Stimulated activated memory B cell treated with anti-CD40 and anti-IgM and Interleukin-4, amounts not matched to agents 10 μg/mL and 1 μg/mL and 100 μg/mL, for 72 hours (primary cell): ENCODE data around the gene ENO1.
"Not testable (repeated sequence)": the region's sequence is repeated elsewhere in the genome, so short reads cannot be mapped to it uniquely, and the experiment has no call there.

Experiments used
- ATAC-seq: fragments of 150-1000 bp; cut with Tn5 transposase; 2 replicates; pipeline ENCODE4 v1.10.0; 2021
- H3K27ac Mint-ChIP-seq: one replicate; pipeline ENCODE4 v1.8.0; 2022; ENCODE audit warnings: mild to moderate bottlenecking, mixed read lengths
- H3K27me3 Mint-ChIP-seq: one replicate; pipeline ENCODE4 v1.8.0; 2022; ENCODE audit warnings: mixed read lengths
- H3K36me3 Mint-ChIP-seq: one replicate; pipeline ENCODE4 v1.8.0; 2022; ENCODE audit warnings: mixed read lengths
- H3K4me1 Mint-ChIP-seq: one replicate; pipeline ENCODE4 v1.8.0; 2022; ENCODE audit warnings: mixed read lengths
- H3K4me3 Mint-ChIP-seq: one replicate; pipeline ENCODE4 v1.8.0; 2022; ENCODE audit warnings: mild to moderate bottlenecking, moderate library complexity, mixed read lengths
- H3K9me3 Mint-ChIP-seq: one replicate; pipeline ENCODE4 v1.8.0; 2022; ENCODE audit warnings: mixed read lengths

The ENO1 gene

DNA sequence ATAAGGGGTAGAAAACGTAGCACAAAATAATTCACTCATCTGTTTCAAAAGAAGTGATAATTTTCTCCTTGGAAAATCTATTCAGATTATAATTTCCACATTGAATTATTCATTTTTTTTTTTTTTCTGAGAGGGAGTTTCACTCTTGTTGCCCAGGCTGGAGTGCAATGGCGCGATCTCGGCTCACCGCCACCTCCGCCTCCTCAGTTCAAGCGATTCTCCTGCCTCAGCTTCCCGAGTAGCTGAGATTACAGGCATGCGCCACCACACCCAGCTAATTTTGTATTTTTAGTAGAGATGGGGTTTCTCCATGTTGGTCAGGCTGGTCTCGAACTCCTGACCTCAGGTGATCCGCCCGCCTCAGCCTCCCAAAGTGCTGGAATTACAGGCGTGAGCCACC, 59.7 kb downstream of the ENO1 start:
- H3K4me1 Mint-ChIP-seq: peaks cover 38% of the 10 kb centered on the region
- ATAC-seq, H3K36me3 Mint-ChIP-seq, H3K9me3 Mint-ChIP-seq, H3K27ac Mint-ChIP-seq: not testable (repeated sequence)
- H3K4me3 Mint-ChIP-seq: peak overlapping the region; percentile 96
- peaks cover 11% of the 10 kb centered on the region for H3K27me3 Mint-ChIP-seq

GRCh38 chr1:8818325-8818775, 60.1 kb downstream of the ENO1 start:
- H3K4me1 Mint-ChIP-seq: peaks cover 39% of the 10 kb centered on the region
- H3K9me3 Mint-ChIP-seq: no peaks in the 10 kb centered on the region
- H3K36me3 Mint-ChIP-seq: no peaks in the 10 kb centered on the region
- peak overlapping the region; percentile 96 for H3K27ac Mint-ChIP-seq
- ATAC-seq: no peak
- peaks cover 7% of the 10 kb centered on the region for H3K27me3 Mint-ChIP-seq
- H3K4me3 Mint-ChIP-seq: peak overlapping the region; percentile 96

DNA sequence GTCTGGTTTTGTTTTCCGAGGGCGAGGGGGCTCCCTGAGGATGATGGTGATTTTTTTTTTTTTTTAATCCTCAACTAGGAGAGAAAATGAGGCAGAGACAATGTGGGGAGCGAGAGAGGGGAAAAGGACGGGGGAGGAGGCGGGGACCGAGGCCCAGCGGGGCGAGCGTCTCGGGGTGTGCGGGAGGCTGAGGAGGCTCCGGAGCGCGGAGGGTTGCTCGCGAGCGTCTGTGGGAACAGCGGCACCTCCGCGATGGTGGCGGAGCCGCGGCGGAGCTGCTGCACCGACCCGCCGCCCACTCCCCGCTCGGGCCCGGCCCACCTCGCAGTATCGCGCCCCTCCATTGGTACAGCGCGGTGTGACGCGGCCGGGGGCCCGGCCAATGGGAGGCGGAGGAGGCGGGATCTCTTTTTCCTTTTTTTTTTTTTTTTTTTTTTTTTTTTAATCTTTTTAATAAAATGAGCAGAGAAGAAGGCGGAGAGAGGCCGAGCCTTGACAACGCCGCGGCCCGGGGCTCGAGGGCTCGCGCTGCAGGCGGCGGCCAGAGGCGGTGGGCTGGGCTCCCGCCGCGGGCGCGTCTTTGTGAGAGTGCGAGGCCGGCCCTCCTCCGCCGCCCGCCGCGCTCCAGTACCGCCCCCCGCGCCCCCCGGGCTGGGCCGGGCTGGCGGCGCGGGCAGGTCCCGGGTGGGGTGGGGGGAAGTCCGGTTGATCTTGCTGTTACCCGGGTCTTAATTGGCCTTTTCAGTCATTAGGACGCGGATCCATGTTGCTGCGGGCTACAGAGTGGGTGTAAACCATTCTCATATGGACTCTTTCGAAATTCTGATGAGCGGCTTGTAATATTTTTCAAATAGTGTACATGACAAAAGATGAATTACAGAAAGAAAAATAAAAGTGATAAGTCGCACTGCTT, 60.8 kb downstream of the ENO1 start, which contains the start of gene RERE:
Gene RERE (minus strand): TSS at position 229 of the 913 bp plus-strand sequence.
- H3K4me3 Mint-ChIP-seq: peak within 1 kb of the TSS; percentile 96
- peak; percentile 99 for ATAC-seq
- peaks cover under 1% of the 10 kb centered on the region for H3K27me3 Mint-ChIP-seq
- peaks cover 44% of the 10 kb centered on the region for H3K4me1 Mint-ChIP-seq
- peak within 1 kb of the TSS; percentile 96 for H3K27ac Mint-ChIP-seq
- no peaks in the 10 kb centered on the region for H3K9me3 Mint-ChIP-seq
- H3K36me3 Mint-ChIP-seq: no peaks in the 10 kb centered on the region

DNA sequence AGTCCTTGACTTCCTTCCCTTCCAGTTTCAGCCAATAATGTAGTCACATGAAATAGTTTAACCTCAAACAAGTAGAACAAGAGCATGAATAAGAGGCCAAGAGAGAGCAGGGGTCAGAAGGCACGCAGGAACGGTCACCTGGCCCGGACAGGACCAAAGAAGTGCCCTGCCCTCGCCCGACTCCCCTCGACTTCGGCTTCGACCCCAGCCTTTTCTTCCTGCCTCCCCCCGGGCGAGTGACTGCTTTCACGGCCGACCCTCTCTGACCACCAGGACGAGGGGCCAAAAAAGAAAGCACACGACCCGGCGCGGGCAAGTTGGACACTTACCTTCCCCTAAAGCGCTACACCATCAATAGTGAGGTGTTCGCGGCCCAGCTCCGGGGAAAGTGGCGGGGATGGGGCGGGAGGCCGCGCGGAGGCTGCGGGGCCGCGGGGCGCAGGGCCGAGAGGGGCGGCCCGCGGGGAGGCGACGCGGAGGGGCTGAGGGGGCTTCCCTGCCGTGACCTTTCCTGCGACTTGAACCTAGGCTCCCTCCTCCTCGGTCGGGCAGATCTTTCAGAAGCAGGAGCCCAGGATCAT, 61.6 kb downstream of the ENO1 start:
- H3K27ac Mint-ChIP-seq: peak overlapping the region; percentile 96
- no peaks in the 10 kb centered on the region for H3K9me3 Mint-ChIP-seq
- H3K4me1 Mint-ChIP-seq: peaks cover 46% of the 10 kb centered on the region
- peak overlapping the region; percentile 96 for H3K4me3 Mint-ChIP-seq
- no peaks in the 10 kb centered on the region for H3K27me3 Mint-ChIP-seq
- peak; percentile 49 for ATAC-seq
- no peaks in the 10 kb centered on the region for H3K36me3 Mint-ChIP-seq

- Mint-ChIP-seq H3K4me3 (peak overlapping the region; percentile 96), H3K27ac (peak overlapping the region; percentile 96), H3K36me3 (no peaks in the 10 kb centered on the region), H3K4me1 (peaks cover 48% of the 10 kb centered on the region), H3K27me3 (no peaks in the 10 kb centered on the region), H3K9me3 (no peaks in the 10 kb centered on the region)
- no peak for ATAC-seq
These were observed 62.2 kb downstream of the ENO1 start for GRCh38 chr1:8816264-8816663.

- no peaks in the 10 kb centered on the region for H3K27me3 Mint-ChIP-seq
- H3K4me1 Mint-ChIP-seq: peaks cover 54% of the 10 kb centered on the region
- ATAC-seq: no peak
- H3K36me3 Mint-ChIP-seq: no peaks in the 10 kb centered on the region
- peak overlapping the region; percentile 96 for H3K27ac Mint-ChIP-seq
- no peaks in the 10 kb centered on the region for H3K9me3 Mint-ChIP-seq
- H3K4me3 Mint-ChIP-seq: peak overlapping the region; percentile 96
These were observed 62.8 kb downstream of the ENO1 start for GRCh38 chr1:8815582-8816151.

GRCh38 chr1:8814865-8815264, 63.6 kb downstream of the ENO1 start:
- H3K4me3 Mint-ChIP-seq: no peak overlapping the region
- H3K9me3 Mint-ChIP-seq: no peaks in the 10 kb centered on the region
- H3K36me3 Mint-ChIP-seq: no peaks in the 10 kb centered on the region
- H3K27me3 Mint-ChIP-seq: no peaks in the 10 kb centered on the region
- ATAC-seq: no peak
- peak overlapping the region; percentile 96 for H3K27ac Mint-ChIP-seq
- H3K4me1 Mint-ChIP-seq: peaks cover 57% of the 10 kb centered on the region

DNA sequence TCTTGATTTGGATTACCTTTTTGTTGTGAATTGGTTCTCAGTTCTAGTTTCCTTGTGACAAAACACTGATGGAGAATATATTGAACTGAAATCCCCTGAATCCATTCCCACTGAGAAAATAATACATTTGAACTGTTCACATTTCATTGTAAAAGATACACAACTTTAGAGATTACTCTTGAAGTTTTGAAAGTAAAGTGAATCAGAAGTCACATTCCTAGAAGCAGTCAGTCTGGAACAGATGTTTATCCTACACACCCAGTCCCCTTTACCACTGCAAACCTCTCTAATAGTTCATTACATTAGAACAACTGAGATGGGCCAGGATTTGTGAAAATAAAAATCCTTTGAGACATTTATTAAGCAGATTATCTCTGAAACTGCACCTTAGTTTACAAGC, 64.5 kb downstream of the ENO1 start:
- no peak for ATAC-seq
- no peak overlapping the region for H3K4me3 Mint-ChIP-seq
- H3K4me1 Mint-ChIP-seq: peaks cover 57% of the 10 kb centered on the region
- no peaks in the 10 kb centered on the region for H3K36me3 Mint-ChIP-seq
- H3K9me3 Mint-ChIP-seq: no peaks in the 10 kb centered on the region
- H3K27ac Mint-ChIP-seq: no peak overlapping the region
- H3K27me3 Mint-ChIP-seq: no peaks in the 10 kb centered on the region

DNA sequence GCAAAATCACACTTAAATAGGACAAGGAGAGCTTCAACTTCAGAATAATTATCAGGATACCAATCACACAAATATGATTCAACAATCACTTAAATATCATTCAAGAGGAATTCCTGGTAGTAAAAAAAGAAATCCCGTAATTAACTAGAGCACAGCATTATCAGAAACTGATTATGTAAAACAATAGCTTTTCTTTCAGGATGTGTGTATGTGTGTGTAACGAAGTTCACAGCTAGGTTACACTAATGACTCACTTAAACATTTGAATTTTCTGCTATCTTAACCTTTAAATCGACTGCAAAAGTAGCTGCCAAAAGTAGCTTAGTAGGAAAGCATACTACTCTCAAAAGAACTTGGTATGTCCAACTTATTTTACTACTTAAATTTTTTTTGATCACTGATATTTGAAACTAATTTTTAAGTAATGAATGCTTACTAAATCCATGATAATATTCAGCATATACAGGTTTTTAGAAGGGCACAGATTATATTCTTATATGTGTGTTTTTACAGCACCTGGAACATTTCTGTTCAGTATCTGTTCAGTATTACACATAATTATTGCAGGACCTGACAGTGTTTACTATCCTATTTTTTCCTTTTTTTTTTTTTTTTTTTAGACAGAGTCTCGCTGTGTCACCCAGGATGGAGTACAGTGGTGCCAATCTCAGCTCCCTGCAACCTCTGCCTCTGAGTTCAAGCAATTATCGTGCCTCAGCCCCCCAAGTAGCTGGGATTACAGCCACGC, 65.3 kb downstream of the ENO1 start:
- H3K4me1 Mint-ChIP-seq: peaks cover 60% of the 10 kb centered on the region
- H3K4me3 Mint-ChIP-seq: no peak overlapping the region
- H3K27ac Mint-ChIP-seq: peak overlapping the region; percentile 45

GRCh38 chr1:8812081-8812480, 66.4 kb downstream of the ENO1 start:
- no peak overlapping the region for H3K27ac Mint-ChIP-seq
- no peaks in the 10 kb centered on the region for H3K36me3 Mint-ChIP-seq
- ATAC-seq: no peak
- no peaks in the 10 kb centered on the region for H3K27me3 Mint-ChIP-seq
- H3K4me1 Mint-ChIP-seq: peaks cover 62% of the 10 kb centered on the region
- H3K4me3 Mint-ChIP-seq: no peak overlapping the region
- no peaks in the 10 kb centered on the region for H3K9me3 Mint-ChIP-seq

More for the DNA sequence above, 65.3 kb downstream of the ENO1 start:
- Mint-ChIP-seq H3K9me3 (no peaks in the 10 kb centered on the region), H3K27me3 (no peaks in the 10 kb centered on the region), H3K36me3 (no peaks in the 10 kb centered on the region)
- ATAC-seq: no peak
